Neural progenitor cell (in vitro differentiated cells): ENCODE data around the gene PCDHGB3. TPM values are rescaled to one million over a fixed set of nuclear protein-coding genes. Genes with fewer than 3 reads are reported as not detected.

Experiments used
- DNase-seq: peaks from one replicate; pipeline ENCODE4 v3.0.0-alpha.2; 2016; ENCODE audit warnings: low spot score
- H2AFZ ChIP-seq: fragments of 200-600 bp; sonication (generic); replicated peaks from 2 replicates; pipeline ENCODE4 v1.6.1; 2016; ENCODE audit warnings: antibody characterized with exemption
- H3F3A ChIP-seq: fragments of 200-600 bp; sonication (generic); 2 replicates; pipeline ENCODE4 v1.6.1; 2016; ENCODE audit warnings: antibody characterized with exemption, low read depth
- H3K27ac ChIP-seq: fragments of 200-600 bp; sonication (generic); 2 replicates; pipeline ENCODE4 v1.5.1; 2016; ENCODE audit warnings: mild to moderate bottlenecking
- H3K27me3 ChIP-seq: fragments of 200-600 bp; sonication (generic); 2 replicates; pipeline ENCODE4 v1.6.1; 2016; ENCODE audit warnings: mild to moderate bottlenecking, moderate library complexity
- H3K36me3 ChIP-seq: fragments of 200-600 bp; sonication (generic); 2 replicates; pipeline ENCODE4 v1.5.1; 2016
- H3K4me1 ChIP-seq: fragments of 200-600 bp; sonication (generic); 2 replicates; pipeline ENCODE4 v1.6.1; 2016; ENCODE audit warnings: mixed run types
- H3K4me2 ChIP-seq: fragments of 200-600 bp; sonication (generic); 2 replicates; pipeline ENCODE4 v1.6.1; 2016
- H3K4me3 ChIP-seq: fragments of 200-600 bp; sonication (generic); 2 replicates; pipeline ENCODE4 v1.5.1; 2016
- H3K79me2 ChIP-seq: fragments of 200-600 bp; sonication (generic); 2 replicates; pipeline ENCODE4 v1.6.1; 2016; ENCODE audit warnings: low read depth
- H3K9ac ChIP-seq: fragments of 200-600 bp; sonication (generic); 2 replicates; pipeline ENCODE4 v1.6.1; 2016
- H3K9me3 ChIP-seq: fragments of 200-600 bp; sonication (generic); 2 replicates; pipeline ENCODE4 v1.5.1; 2016; ENCODE audit warnings: low read depth
- H4K20me1 ChIP-seq: fragments of 200-600 bp; sonication (generic); 2 replicates; pipeline ENCODE4 v1.6.1; 2016; ENCODE audit warnings: low read depth
- H3K27ac Mint-ChIP-seq: 3 replicates; pipeline ENCODE4 v1.8.0; 2021; ENCODE audit warnings: mixed read lengths
- H3K27me3 Mint-ChIP-seq: 2 replicates; pipeline ENCODE4 v1.8.0; 2022; ENCODE audit warnings: low read depth, mild to moderate bottlenecking, inconsistent platforms, moderate library complexity, mixed read lengths; ENCODE audit not compliant: insufficient read depth
- H3K36me3 Mint-ChIP-seq: 3 replicates; pipeline ENCODE4 v1.8.0; 2021; ENCODE audit warnings: mixed read lengths
- H3K4me1 Mint-ChIP-seq: 3 replicates; pipeline ENCODE4 v1.8.0; 2021; ENCODE audit warnings: mixed read lengths
- H3K4me3 Mint-ChIP-seq: 3 replicates; pipeline ENCODE4 v1.8.0; 2021; ENCODE audit warnings: mild to moderate bottlenecking, moderate library complexity, mixed read lengths
- H3K9me3 Mint-ChIP-seq: 3 replicates; pipeline ENCODE4 v1.8.0; 2020; ENCODE audit warnings: mixed read lengths
- EZH2 ChIP-seq: fragments of 200-600 bp; sonication (generic); IDR thresholded peaks from 2 replicates; pipeline ENCODE4 v1.6.1; 2017; ENCODE audit warnings: antibody characterized with exemption, mild to moderate bottlenecking, moderate library complexity
- EZH2phosphoT487 ChIP-seq: fragments of 200-600 bp; sonication (generic); IDR thresholded peaks from 2 replicates; pipeline ENCODE4 v1.6.1; 2017; ENCODE audit warnings: antibody characterized with exemption
- total RNA-seq: library from RNA; depleted of rRNA; stranded (reverse); fragments of >200 nt; gene quantifications from 2 replicates; pipeline ENCODE4 v1.2.3, GENCODE V29; 2015; ENCODE audit warnings: low replicate concordance
- TF ChIP-seq, protein P1 (sequence below): fragments of 200-600 bp; sonication (generic); IDR thresholded peaks from 2 replicates; pipeline ENCODE4 v1.5.1; 2017; ENCODE audit warnings: antibody characterized with exemption, mild to moderate bottlenecking

The PCDHGB3 gene
- total RNA-seq, 1 donor from 2014 or later: 0.95 TPM

DNA sequence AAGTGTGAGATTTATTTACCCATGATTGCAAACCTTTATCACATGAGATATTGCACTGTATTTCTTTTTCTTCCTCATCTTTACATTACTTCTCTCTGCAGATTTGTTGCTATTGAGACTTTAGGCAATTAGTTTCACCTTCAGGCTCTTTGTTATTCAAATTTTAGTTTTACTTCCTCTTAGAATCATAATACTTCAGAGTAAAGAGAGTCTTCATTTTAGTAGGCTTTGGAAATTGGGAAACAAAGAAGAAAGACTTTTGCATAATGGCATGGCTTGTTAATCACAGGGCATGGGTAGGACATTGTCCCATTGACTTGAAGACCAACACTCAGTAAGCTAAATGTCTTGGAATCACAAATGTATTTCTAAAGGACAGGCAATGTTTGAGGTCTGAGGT lies 7.3 kb upstream of the PCDHGB3 start:
- TF ChIP-seq, protein P1, sequence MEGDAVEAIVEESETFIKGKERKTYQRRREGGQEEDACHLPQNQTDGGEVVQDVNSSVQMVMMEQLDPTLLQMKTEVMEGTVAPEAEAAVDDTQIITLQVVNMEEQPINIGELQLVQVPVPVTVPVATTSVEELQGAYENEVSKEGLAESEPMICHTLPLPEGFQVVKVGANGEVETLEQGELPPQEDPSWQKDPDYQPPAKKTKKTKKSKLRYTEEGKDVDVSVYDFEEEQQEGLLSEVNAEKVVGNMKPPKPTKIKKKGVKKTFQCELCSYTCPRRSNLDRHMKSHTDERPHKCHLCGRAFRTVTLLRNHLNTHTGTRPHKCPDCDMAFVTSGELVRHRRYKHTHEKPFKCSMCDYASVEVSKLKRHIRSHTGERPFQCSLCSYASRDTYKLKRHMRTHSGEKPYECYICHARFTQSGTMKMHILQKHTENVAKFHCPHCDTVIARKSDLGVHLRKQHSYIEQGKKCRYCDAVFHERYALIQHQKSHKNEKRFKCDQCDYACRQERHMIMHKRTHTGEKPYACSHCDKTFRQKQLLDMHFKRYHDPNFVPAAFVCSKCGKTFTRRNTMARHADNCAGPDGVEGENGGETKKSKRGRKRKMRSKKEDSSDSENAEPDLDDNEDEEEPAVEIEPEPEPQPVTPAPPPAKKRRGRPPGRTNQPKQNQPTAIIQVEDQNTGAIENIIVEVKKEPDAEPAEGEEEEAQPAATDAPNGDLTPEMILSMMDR: no peak
- no peak for TF ChIP-seq EZH2phosphoT487
- TF ChIP-seq EZH2: no peak
- H3F3A ChIP-seq: no peaks in the 10 kb centered on the region
- Mint-ChIP-seq H3K4me1 (no peaks in the 10 kb centered on the region), H3K27me3 (peaks cover 4% of the 10 kb centered on the region), H3K9me3 (peaks cover 69% of the 10 kb centered on the region), H3K36me3 (peaks cover 4% of the 10 kb centered on the region), H3K27ac (no peak overlapping the region), H3K4me3 (no peak overlapping the region)
- no peak overlapping the region for H3K27ac ChIP-seq
- H2AFZ ChIP-seq: no peak overlapping the region
- H3K79me2 ChIP-seq: no peaks in the 10 kb centered on the region
- H3K4me1 ChIP-seq: no peaks in the 10 kb centered on the region
- H3K4me2 ChIP-seq: no peak overlapping the region
- H3K4me3 ChIP-seq: no peak overlapping the region
- DNase-seq: no peak
- no peaks in the 10 kb centered on the region for H3K27me3 ChIP-seq
- H4K20me1 ChIP-seq: no peaks in the 10 kb centered on the region
- no peak overlapping the region for H3K9ac ChIP-seq
- H3K36me3 ChIP-seq: no peaks in the 10 kb centered on the region
- peaks cover 13% of the 10 kb centered on the region for H3K9me3 ChIP-seq

GRCh38 chr5:141363952-141364660 lies 5.9 kb upstream of the PCDHGB3 start, which contains the start of gene PCDHGA5:
TSS of gene PCDHGA5 (plus strand) at chr5:141364162. CDS start at chr5:141364331, 169 bp downstream.
- H3F3A ChIP-seq: no peaks in the 10 kb centered on the region
- H3K4me2 ChIP-seq: no peak within 1 kb of the TSS
- Mint-ChIP-seq H3K27me3 (peaks cover 4% of the 10 kb centered on the region), H3K9me3 (peaks cover 65% of the 10 kb centered on the region), H3K27ac (no peak within 1 kb of the TSS), H3K4me1 (no peaks in the 10 kb centered on the region), H3K4me3 (no peak within 1 kb of the TSS), H3K36me3 (peaks cover 4% of the 10 kb centered on the region)
- DNase-seq: no peak
- H3K4me1 ChIP-seq: no peaks in the 10 kb centered on the region
- H3K9ac ChIP-seq: no peak within 1 kb of the TSS
- no peak within 1 kb of the TSS for H3K4me3 ChIP-seq
- no peaks in the 10 kb centered on the region for H3K79me2 ChIP-seq
- H4K20me1 ChIP-seq: no peaks in the 10 kb centered on the region
- H3K36me3 ChIP-seq: no peaks in the 10 kb centered on the region
- H3K27me3 ChIP-seq: no peaks in the 10 kb centered on the region
- H3K27ac ChIP-seq: no peak within 1 kb of the TSS
- H2AFZ ChIP-seq: no peak within 1 kb of the TSS
- peaks cover 13% of the 10 kb centered on the region for H3K9me3 ChIP-seq
- no peak for TF ChIP-seq EZH2phosphoT487
- TF ChIP-seq EZH2: no peak
- TF ChIP-seq, protein P1: no peak

DNA sequence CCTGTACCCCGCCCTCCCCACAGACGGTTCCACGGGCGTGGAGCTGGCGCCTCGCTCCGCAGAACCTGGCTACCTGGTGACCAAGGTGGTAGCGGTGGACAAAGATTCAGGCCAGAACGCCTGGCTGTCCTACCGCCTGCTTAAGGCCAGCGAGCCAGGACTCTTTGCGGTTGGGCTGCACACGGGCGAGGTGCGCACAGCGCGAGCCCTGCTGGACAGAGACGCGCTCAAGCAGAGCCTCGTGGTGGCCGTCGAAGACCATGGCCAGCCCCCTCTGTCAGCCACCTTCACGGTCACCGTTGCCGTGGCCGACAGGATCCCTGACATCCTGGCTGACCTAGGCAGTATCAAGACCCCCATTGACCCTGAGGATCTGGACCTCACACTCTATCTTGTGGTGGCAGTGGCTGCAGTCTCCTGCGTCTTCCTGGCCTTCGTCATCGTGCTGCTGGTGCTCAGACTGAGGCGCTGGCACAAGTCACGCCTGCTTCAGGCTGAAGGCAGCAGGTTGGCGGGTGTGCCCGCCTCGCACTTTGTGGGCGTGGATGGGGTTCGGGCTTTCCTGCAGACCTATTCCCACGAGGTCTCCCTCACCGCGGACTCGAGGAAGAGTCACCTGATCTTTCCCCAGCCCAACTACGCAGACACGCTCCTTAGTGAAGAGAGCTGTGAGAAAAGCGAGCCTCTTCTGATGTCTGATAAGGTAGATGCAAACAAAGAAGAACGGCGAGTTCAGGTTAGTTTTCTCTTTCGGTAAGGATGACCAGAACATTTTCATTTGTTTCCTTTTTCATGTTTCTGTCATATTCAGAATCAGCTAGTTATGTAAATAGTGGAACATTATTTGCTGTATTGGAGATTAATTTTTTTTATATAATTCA lies 3.8 kb upstream of the PCDHGB3 start:
- Histone ChIP-seq H3K4me1 (no peaks in the 10 kb centered on the region), H4K20me1 (no peaks in the 10 kb centered on the region), H2AFZ (no peak overlapping the region), H3K36me3 (no peaks in the 10 kb centered on the region), H3K9ac (no peak overlapping the region), H3K4me3 (no peak overlapping the region), H3K79me2 (no peaks in the 10 kb centered on the region), H3K27ac (no peak overlapping the region), H3K9me3 (no peaks in the 10 kb centered on the region), H3K27me3 (no peaks in the 10 kb centered on the region), H3F3A (no peaks in the 10 kb centered on the region), H3K4me2 (no peak overlapping the region)
- peaks cover 4% of the 10 kb centered on the region for H3K27me3 Mint-ChIP-seq
- no peak overlapping the region for H3K4me3 Mint-ChIP-seq
- H3K9me3 Mint-ChIP-seq: peaks cover 64% of the 10 kb centered on the region
- no peaks in the 10 kb centered on the region for H3K4me1 Mint-ChIP-seq
- peaks cover 2% of the 10 kb centered on the region for H3K36me3 Mint-ChIP-seq
- no peak overlapping the region for H3K27ac Mint-ChIP-seq
- TF ChIP-seq EZH2phosphoT487 (no peak), EZH2 (no peak)
- TF ChIP-seq, protein P1: no peak
- no peak for DNase-seq
